Inferior parietal cortex (tissue), 1 donor: Measurements from ENCODE around the gene SLC35F4.

Experiments
- DNase-seq: peaks from one replicate; pipeline ENCODE4 v3.0.0-alpha.2; 2016; ENCODE audit errors: extremely low spot score

The SLC35F4 gene

GRCh38 chr14:57848353-57848752, 17.5 kb downstream of the SLC35F4 start:
- DNase-seq, result no peak

- DNase-seq, result no peak
Measured at GRCh38 chr14:57847706-57848105, 18.2 kb downstream of the SLC35F4 start.

GRCh38 chr14:57847096-57847495, 18.8 kb downstream of the SLC35F4 start:
- no peak for DNase-seq

GRCh38 chr14:57846596-57846995, 19.3 kb downstream of the SLC35F4 start:
- DNase-seq, result no peak

GRCh38 chr14:57845802-57846531, 19.9 kb downstream of the SLC35F4 start:
- DNase-seq, result no peak

- no peak for DNase-seq
Measured at GRCh38 chr14:57845316-57845715, 20.6 kb downstream of the SLC35F4 start.

- DNase-seq, result no peak
Measured at GRCh38 chr14:57837267-57837666, 28.6 kb downstream of the SLC35F4 start.

GRCh38 chr14:57835766-57836165, 30.1 kb downstream of the SLC35F4 start:
- DNase-seq, result no peak

- no peak for DNase-seq
Measured at GRCh38 chr14:57834961-57835360, 30.9 kb downstream of the SLC35F4 start.

GRCh38 chr14:57834001-57834598, 31.8 kb downstream of the SLC35F4 start:
- no peak for DNase-seq

- DNase-seq, result peak; percentile 33
Measured at GRCh38 chr14:57833323-57833722, 32.6 kb downstream of the SLC35F4 start.

GRCh38 chr14:57831981-57832380, 33.9 kb downstream of the SLC35F4 start:
- no peak for DNase-seq

GRCh38 chr14:57828713-57829112, 37.2 kb downstream of the SLC35F4 start:
- DNase-seq, result no peak

GRCh38 chr14:57823015-57823660, 42.8 kb downstream of the SLC35F4 start:
- no peak for DNase-seq

- DNase-seq, result no peak
Measured at GRCh38 chr14:57822081-57822480, 43.8 kb downstream of the SLC35F4 start.

- no peak for DNase-seq
Measured at GRCh38 chr14:57820581-57820980, 45.3 kb downstream of the SLC35F4 start.

- no peak for DNase-seq
Measured at GRCh38 chr14:57818511-57818910, 47.4 kb downstream of the SLC35F4 start.

GRCh38 chr14:57816568-57817284, 49.2 kb downstream of the SLC35F4 start:
- DNase-seq, result no peak

- no peak for DNase-seq
Measured at GRCh38 chr14:57814726-57815125, 51.2 kb downstream of the SLC35F4 start.

- DNase-seq, result no peak
Measured at GRCh38 chr14:57812741-57813140, 53.2 kb downstream of the SLC35F4 start.

GRCh38 chr14:57811998-57812546, 53.8 kb downstream of the SLC35F4 start:
- DNase-seq, result no peak

- DNase-seq, result no peak
Measured at GRCh38 chr14:57809808-57810207, 56.1 kb downstream of the SLC35F4 start.
